Gastroesophageal sphincter (tissue), 4 donors: ENCODE measurements around the gene KRTAP10-3. TPM values are rescaled to one million over a fixed set of nuclear protein-coding genes. Genes with fewer than 3 reads are reported as not detected.

Experiments used
- ATAC-seq: fragments of 150-250 bp; one replicate; pipeline ENCODE4 v1.9.1; 2016; ENCODE audit warnings: mild to moderate bottlenecking, moderate library complexity
- H3K27ac ChIP-seq, 4 donors: fragments of 200-600 bp; sonication (generic) in 3 of 4; 1 replicate in 3 of 4; 2 replicates in 1 of 4; pipeline ENCODE4 v1.5.1; 2016 to 2019
- H3K27me3 ChIP-seq: fragments of 200-600 bp; sonication (generic); one replicate; pipeline ENCODE4 v1.5.1; 2019
- H3K36me3 ChIP-seq, 2 donors: fragments of 200-600 bp; sonication (generic); one replicate each; pipeline ENCODE4 v1.5.1; 2019; ENCODE audit warnings: control low read depth in 1 of 2
- H3K4me1 ChIP-seq, 3 donors: fragments of 200-600 bp; sonication (generic); 1 replicate in 2 of 3; 2 replicates in 1 of 3; pipeline ENCODE4 v1.5.1; 2016 to 2019; ENCODE audit warnings: control low read depth in 2 of 3
- H3K4me3 ChIP-seq, 2 donors: fragments of 200-600 bp; sonication (generic); one replicate each; pipeline ENCODE4 v1.5.1; 2019; ENCODE audit warnings: mild to moderate bottlenecking in 1 of 2, moderate library complexity in 1 of 2
- H3K9me3 ChIP-seq, 3 donors: fragments of 200-600 bp; sonication (generic); one replicate each; pipeline ENCODE4 v1.5.1; 2017 to 2019; ENCODE audit warnings: control low read depth in 2 of 3
- CTCF ChIP-seq, 4 experiments: fragments of 200-600 bp in 2 of 4; fragments of 450-650 bp in 2 of 4; sonication (generic) in 1 of 4; IDR thresholded peaks; one replicate each; pipeline ENCODE4 v1.5.1; 2017 to 2019; ENCODE audit warnings: antibody characterized with exemption in 4 of 4, mild to moderate bottlenecking in 2 of 4, moderate library complexity in 2 of 4
- EP300 ChIP-seq: sonication (generic); formaldehyde crosslinking; IDR thresholded peaks from one replicate; pipeline ENCODE4 v1.6.1; 2017; ENCODE audit warnings: antibody characterized with exemption, mild to moderate bottlenecking
- POLR2A ChIP-seq, 2 donors: fragments of 450-650 bp; IDR thresholded peaks; one replicate each; pipeline ENCODE4 v1.6.1; 2017; ENCODE audit warnings: antibody characterized with exemption in 2 of 2, mild to moderate bottlenecking in 2 of 2, moderate library complexity in 1 of 2
- POLR2AphosphoS5 ChIP-seq: sonication (generic); formaldehyde crosslinking; IDR thresholded peaks from one replicate; pipeline ENCODE4 v1.6.1; 2017; ENCODE audit warnings: antibody characterized with exemption
- WGBS, 2 donors: methylation state at CpG; one replicate each; pipeline ENCODE4 v1.1.5; 2018; ENCODE audit warnings: low coverage in 1 of 2; 5-methylcytosine and 5-hydroxymethylcytosine counted together
- total RNA-seq, 4 donors: library from RNA; depleted of rRNA; stranded (reverse); fragments of >200 nt; gene quantifications; one replicate each; pipeline ENCODE4 v1.1.0, GENCODE V29; 2016

The KRTAP10-3 gene
- total RNA-seq, 4 donors from 2014 or later, result not detected

GRCh38 chr21:44524414-44525371 is 33.9 kb downstream of the KRTAP10-3 start:
- Histone ChIP-seq H3K36me3 (no peaks in the 10 kb centered on the region), H3K27me3 (peaks cover 47% of the 10 kb centered on the region), H3K27ac (no peak overlapping the region), H3K4me1 (no peaks in the 10 kb centered on the region), H3K4me3 (no peak overlapping the region), H3K9me3 (no peaks in the 10 kb centered on the region)
- no peak for ATAC-seq
- WGBS, 2 donors, result 40 to 80% methylated on average over 1 of the region's 2 CpGs
- TF ChIP-seq POLR2AphosphoS5 (no peak), POLR2A (IDR thresholded peaks at IDR 0.05) (no peak), EP300 (no peak), CTCF (IDR thresholded peaks at IDR 0.05) (no peak)

- no peak for ATAC-seq
- no peak overlapping the region for H3K27ac ChIP-seq
Measured at GRCh38 chr21:44523567-44524413, 34.8 kb downstream of the KRTAP10-3 start.

GRCh38 chr21:44522753-44523204 is 35.8 kb downstream of the KRTAP10-3 start:
- no peaks in the 10 kb centered on the region for H3K36me3 ChIP-seq
- no peaks in the 10 kb centered on the region for H3K4me1 ChIP-seq
- TF ChIP-seq POLR2AphosphoS5, result no peak
- no peak for TF ChIP-seq EP300
- TF ChIP-seq POLR2A (IDR thresholded peaks at IDR 0.05), result no peak
- TF ChIP-seq CTCF (IDR thresholded peaks at IDR 0.05), result no peak
- ATAC-seq, result no peak
- no CpG with 5 or more reads among the region's 1 CpG for WGBS, 2 donors
- H3K4me3 ChIP-seq, result no peak overlapping the region
- H3K27ac ChIP-seq, result no peak overlapping the region
- H3K9me3 ChIP-seq, result no peaks in the 10 kb centered on the region
- H3K27me3 ChIP-seq, result peaks cover 28% of the 10 kb centered on the region

More at GRCh38 chr21:44523567-44524413, 34.8 kb downstream of the KRTAP10-3 start:
- peaks cover 39% of the 10 kb centered on the region for H3K27me3 ChIP-seq
- no peaks in the 10 kb centered on the region for H3K9me3 ChIP-seq
- no peak overlapping the region for H3K4me3 ChIP-seq
- TF ChIP-seq POLR2A (IDR thresholded peaks at IDR 0.05) (no peak), CTCF (IDR thresholded peaks at IDR 0.05) (no peak), POLR2AphosphoS5 (no peak), EP300 (no peak)
- no peaks in the 10 kb centered on the region for H3K4me1 ChIP-seq
- no peaks in the 10 kb centered on the region for H3K36me3 ChIP-seq
- WGBS, 2 donors, result 100% methylated on average over 1 of the region's 1 CpG; no CpG with 5 or more reads in 1 of the 2 donors

GRCh38 chr21:44521928-44522752 is 36.5 kb downstream of the KRTAP10-3 start:
- ATAC-seq, result no peak
- WGBS, 2 donors, result 87% methylated on average over 3 of the region's 33 CpGs; no CpG with 5 or more reads in 1 of the 2 donors
- Histone ChIP-seq H3K4me3 (no peak overlapping the region), H3K27ac (no peak overlapping the region), H3K27me3 (peaks cover 26% of the 10 kb centered on the region), H3K9me3 (no peaks in the 10 kb centered on the region), H3K4me1 (no peaks in the 10 kb centered on the region), H3K36me3 (no peaks in the 10 kb centered on the region)
- TF ChIP-seq CTCF (IDR thresholded peaks at IDR 0.05), result no peak
